Esophagus muscularis mucosa (tissue), 4 donors: ENCODE results near the gene METTL27. TPM values are rescaled to one million over a fixed set of nuclear protein-coding genes. Genes with fewer than 3 reads are reported as not detected.
A peak's percentile ranks its signal among the peaks of the same experiment; 100 is the strongest.

ENCODE experiments used
- DNase-seq: peaks from one replicate; pipeline ENCODE4 v3.0.0-alpha.2; 2017; ENCODE audit errors: extremely low spot score
- H3K27ac ChIP-seq, 4 donors: fragments of 200-600 bp; sonication (generic); replicated peaks in 1 of 4; 1 replicate in 3 of 4; 2 replicates in 1 of 4; pipeline ENCODE4 v1.5.1; 2016 to 2019; ENCODE audit warnings: mild to moderate bottlenecking in 1 of 4
- H3K27me3 ChIP-seq, 4 donors: fragments of 200-600 bp; sonication (generic); one replicate each; pipeline versions ENCODE4 v1.5.1 to v1.6.0; 2016 to 2019
- H3K36me3 ChIP-seq, 4 donors: fragments of 200-600 bp; sonication (generic); one replicate each; pipeline ENCODE4 v1.5.1; 2016 to 2019
- H3K4me1 ChIP-seq, 4 donors: fragments of 200-600 bp; sonication (generic); one replicate each; pipeline ENCODE4 v1.5.1; 2016 to 2019
- H3K4me3 ChIP-seq, 4 donors: fragments of 200-600 bp; sonication (generic); 1 replicate in 2 of 4; 2 replicates in 2 of 4; pipeline ENCODE4 v1.5.1; 2016 to 2019; ENCODE audit warnings: mild to moderate bottlenecking in 4 of 4, moderate library complexity in 1 of 4
- H3K9me3 ChIP-seq, 4 donors: fragments of 200-600 bp; sonication (generic); 1 replicate in 3 of 4; 2 replicates in 1 of 4; pipeline ENCODE4 v1.5.1; 2016 to 2019
- EP300 ChIP-seq: sonication (generic); formaldehyde crosslinking; IDR thresholded peaks from one replicate; pipeline ENCODE4 v1.6.1; 2017; ENCODE audit warnings: antibody characterized with exemption
- POLR2A ChIP-seq: fragments of 450-650 bp; IDR thresholded peaks from one replicate; pipeline ENCODE4 v1.6.1; 2017; ENCODE audit warnings: antibody characterized with exemption, moderate library complexity, mild to moderate bottlenecking, low read depth
- POLR2AphosphoS5 ChIP-seq, 2 donors: sonication (generic); formaldehyde crosslinking; IDR thresholded peaks; one replicate each; pipeline ENCODE4 v1.6.1; 2017; ENCODE audit warnings: antibody characterized with exemption in 2 of 2
- WGBS: methylation state at CpG from one replicate; pipeline ENCODE4 v1.1.5; 2018; 5-methylcytosine and 5-hydroxymethylcytosine counted together
- intact Hi-C: fragments of 100-400 bp; cut with DNase I; formaldehyde crosslinking; loops from one replicate; pipeline ENCODE4 v1.15.1; 2023
- total RNA-seq, 4 donors: library from RNA; depleted of rRNA; stranded (reverse); fragments of >200 nt; gene quantifications; one replicate each; pipeline versions ENCODE4 v1.1.0 to v1.2.1, GENCODE V29; 2016
- TF ChIP-seq, protein P1 (sequence below), 3 experiments: fragments of 200-600 bp in 2 of 3; fragments of 450-650 bp in 1 of 3; sonication (generic) in 2 of 3; IDR thresholded peaks; one replicate each; pipeline ENCODE4 v1.5.1; 2017 to 2019; ENCODE audit warnings: antibody characterized with exemption in 3 of 3, mild to moderate bottlenecking in 2 of 3, moderate library complexity in 1 of 3

The METTL27 gene
- total RNA-seq, 4 donors from 2014 or later, result 0.83 to 4.0 (median 2.8) TPM

DNA sequence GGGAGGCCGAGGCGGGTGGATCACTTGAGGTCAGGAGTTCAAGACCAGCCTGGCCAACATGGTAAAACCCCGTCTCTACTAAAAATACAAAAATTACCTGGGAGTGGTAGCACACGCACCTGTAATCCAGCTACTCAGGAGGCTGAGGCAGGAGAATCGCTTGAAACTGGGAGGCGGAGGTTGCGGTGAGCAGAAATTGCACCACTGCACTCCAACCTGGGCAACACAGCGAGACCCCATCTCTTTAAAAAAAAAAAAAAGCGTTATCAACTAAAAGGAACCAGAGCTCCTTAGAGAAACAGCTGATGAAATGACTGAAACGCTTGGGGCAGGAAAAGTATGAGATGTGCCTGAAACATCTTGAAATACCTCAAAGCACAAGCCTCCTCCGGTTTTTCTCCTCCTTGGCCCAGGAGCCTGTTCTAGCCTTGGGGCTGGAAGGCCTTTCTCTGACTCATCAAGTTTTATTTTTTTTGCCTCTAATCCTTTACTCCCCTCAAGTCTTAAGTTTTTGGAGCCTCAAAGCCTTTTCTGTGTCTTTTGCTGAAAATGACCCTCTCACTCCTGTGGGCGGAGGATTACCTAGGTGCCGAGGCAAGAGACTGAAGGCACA is 2.6 kb upstream of the METTL27 start:
- Histone ChIP-seq H3K9me3 (no peaks in the 10 kb centered on the region), H3K27me3 (no peaks in the 10 kb centered on the region), H3K4me3 (no peak overlapping the region), H3K4me1 (peaks cover 12 to 30% (median 23%) of the 10 kb centered on the region in 4 donors), H3K27ac (no peak overlapping the region), H3K36me3 (no peaks in the 10 kb centered on the region)
- TF ChIP-seq, protein P1, sequence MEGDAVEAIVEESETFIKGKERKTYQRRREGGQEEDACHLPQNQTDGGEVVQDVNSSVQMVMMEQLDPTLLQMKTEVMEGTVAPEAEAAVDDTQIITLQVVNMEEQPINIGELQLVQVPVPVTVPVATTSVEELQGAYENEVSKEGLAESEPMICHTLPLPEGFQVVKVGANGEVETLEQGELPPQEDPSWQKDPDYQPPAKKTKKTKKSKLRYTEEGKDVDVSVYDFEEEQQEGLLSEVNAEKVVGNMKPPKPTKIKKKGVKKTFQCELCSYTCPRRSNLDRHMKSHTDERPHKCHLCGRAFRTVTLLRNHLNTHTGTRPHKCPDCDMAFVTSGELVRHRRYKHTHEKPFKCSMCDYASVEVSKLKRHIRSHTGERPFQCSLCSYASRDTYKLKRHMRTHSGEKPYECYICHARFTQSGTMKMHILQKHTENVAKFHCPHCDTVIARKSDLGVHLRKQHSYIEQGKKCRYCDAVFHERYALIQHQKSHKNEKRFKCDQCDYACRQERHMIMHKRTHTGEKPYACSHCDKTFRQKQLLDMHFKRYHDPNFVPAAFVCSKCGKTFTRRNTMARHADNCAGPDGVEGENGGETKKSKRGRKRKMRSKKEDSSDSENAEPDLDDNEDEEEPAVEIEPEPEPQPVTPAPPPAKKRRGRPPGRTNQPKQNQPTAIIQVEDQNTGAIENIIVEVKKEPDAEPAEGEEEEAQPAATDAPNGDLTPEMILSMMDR (IDR thresholded peaks at IDR 0.05), result no peak
- TF ChIP-seq EP300 (no peak), POLR2A (no peak), POLR2AphosphoS5 (IDR thresholded peaks at IDR 0.05) (no peak)
- 83% methylated on average over 13 of the region's 13 CpGs for WGBS
- intact Hi-C loops, result no loop called here
- no peak for DNase-seq

DNA sequence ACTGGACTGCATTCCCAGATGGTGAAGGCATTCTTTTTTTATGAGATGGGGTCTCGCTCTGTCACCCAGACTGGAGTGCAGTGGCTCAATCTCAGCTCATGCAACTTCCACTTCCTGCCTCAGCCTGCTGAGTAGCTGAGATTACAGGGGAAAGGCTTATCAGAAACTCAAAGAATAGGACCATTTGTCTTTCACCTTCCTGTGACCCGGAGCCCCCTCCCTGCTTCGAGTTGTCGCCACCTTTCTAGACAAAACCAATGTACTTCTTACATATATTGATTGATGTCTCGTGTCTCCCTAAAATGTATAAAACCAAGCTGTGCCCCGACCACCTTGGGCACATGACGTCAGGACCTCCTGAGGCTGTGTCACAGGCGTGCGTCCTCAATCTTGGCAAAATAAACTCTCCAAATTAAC is 1.8 kb upstream of the METTL27 start:
- DNase-seq, result no peak
- intact Hi-C loops, result no loop called here
- peaks cover 9 to 24% (median 18%) of the 10 kb centered on the region in 4 donors for H3K4me1 ChIP-seq
- WGBS, result 59% methylated on average over 9 of the region's 9 CpGs
- no peaks in the 10 kb centered on the region for H3K36me3 ChIP-seq
- TF ChIP-seq POLR2A (no peak), EP300 (no peak), POLR2AphosphoS5 (IDR thresholded peaks at IDR 0.05) (no peak)
- TF ChIP-seq, protein P1 (IDR thresholded peaks at IDR 0.05), result no peak
- H3K4me3 ChIP-seq, result no peak overlapping the region
- no peak overlapping the region for H3K27ac ChIP-seq
- H3K9me3 ChIP-seq, result no peaks in the 10 kb centered on the region
- H3K27me3 ChIP-seq, result no peaks in the 10 kb centered on the region

DNA sequence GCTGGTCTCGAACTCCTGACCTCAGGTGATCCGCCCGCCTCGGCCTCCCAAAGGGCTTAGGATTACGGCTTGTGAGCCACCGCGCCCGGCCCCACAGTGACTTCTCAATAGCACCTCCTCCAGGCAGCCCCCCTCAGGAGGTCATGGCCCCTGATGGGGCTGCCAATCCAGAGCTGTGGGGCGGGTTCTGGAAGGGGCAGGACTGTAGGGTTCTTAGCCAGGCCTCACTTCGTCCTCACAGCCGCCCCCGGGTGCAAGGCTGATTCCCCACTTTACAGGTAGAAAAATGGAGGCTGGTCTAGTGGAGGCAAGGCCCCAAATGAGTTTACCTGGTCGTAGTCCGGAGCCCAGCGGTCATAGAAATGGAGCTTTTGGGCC is 638 bp downstream of the METTL27 start:
- H3K27ac ChIP-seq, result peak overlapping the region; percentile 66 to 80 (median 72)
- 24% methylated on average over 8 of the region's 15 CpGs for WGBS

GRCh38 chr7:73840715-73841379 is 1.5 kb downstream of the METTL27 start:
- intact Hi-C loops, result no loop called here

More for the DNA sequence above, 638 bp downstream of the METTL27 start:
- intact Hi-C loops, result no loop called here
- H3K36me3 ChIP-seq, result no peaks in the 10 kb centered on the region
- no peaks in the 10 kb centered on the region for H3K27me3 ChIP-seq
- TF ChIP-seq, protein P1 (IDR thresholded peaks at IDR 0.05), result no peak
- TF ChIP-seq POLR2AphosphoS5 (IDR thresholded peaks at IDR 0.05) (no peak), POLR2A (no peak), EP300 (no peak)
- H3K4me1 ChIP-seq, result peaks cover 9 to 21% (median 14%) of the 10 kb centered on the region in 4 donors
- DNase-seq, result no peak
- no peaks in the 10 kb centered on the region for H3K9me3 ChIP-seq
- peak overlapping the region; percentile 64 to 74 (median 69) for H3K4me3 ChIP-seq

More at GRCh38 chr7:73840715-73841379, 1.5 kb downstream of the METTL27 start:
- H3K4me1 ChIP-seq, result peaks cover 9 to 21% (median 14%) of the 10 kb centered on the region in 4 donors
- no peak for DNase-seq
- 90% methylated on average over 16 of the region's 16 CpGs for WGBS
- TF ChIP-seq EP300 (no peak), POLR2AphosphoS5 (IDR thresholded peaks at IDR 0.05) (no peak), POLR2A (no peak)
- TF ChIP-seq, protein P1 (IDR thresholded peaks at IDR 0.05), result no peak
- H3K36me3 ChIP-seq, result no peaks in the 10 kb centered on the region
- no peak overlapping the region for H3K4me3 ChIP-seq
- H3K9me3 ChIP-seq, result no peaks in the 10 kb centered on the region
- H3K27ac ChIP-seq, result no peak overlapping the region
- H3K27me3 ChIP-seq, result no peaks in the 10 kb centered on the region
